ENCODE measurements around the gene RCAN2.

DNA sequence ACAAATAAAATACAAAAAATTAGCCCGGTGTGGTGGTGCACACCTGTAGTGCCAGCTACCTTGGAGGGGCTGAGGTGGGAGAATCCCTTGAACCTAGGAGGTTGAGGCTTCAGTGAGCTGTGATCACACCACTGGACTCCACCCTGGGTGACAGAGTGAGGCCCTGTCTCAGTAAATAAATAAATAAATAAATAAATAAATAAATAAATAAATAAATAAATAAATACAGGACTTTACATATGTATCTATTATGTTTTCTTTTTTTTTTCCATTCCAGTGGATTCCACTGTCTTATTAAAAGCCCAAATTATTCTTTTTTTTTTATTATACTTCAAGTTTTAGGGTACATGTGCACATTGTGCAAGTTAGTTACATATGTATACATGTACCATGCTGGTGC lies 279.3 kb downstream of the RCAN2 start:
- TF ChIP-seq CTCF (IDR thresholded peaks at IDR 0.05): no peak
- no peak for TF ChIP-seq POLR2A (IDR thresholded peaks at IDR 0.05)
- no peak for TF ChIP-seq POLR2AphosphoS5 (IDR thresholded peaks at IDR 0.05)
